NB4 (cell line): ENCODE measurements around the gene CIT.

Experiments
- DNase-seq: peaks from one replicate; pipeline ENCODE4 v3.0.0; 2010; ENCODE audit warnings: low read depth
- H3K4me3 ChIP-seq: one replicate; pipeline ENCODE4 v1.5.1; 2011; ENCODE audit warnings: mild to moderate bottlenecking, low read depth, low read length, moderate library complexity
- CTCF ChIP-seq: IDR thresholded peaks from one replicate; pipeline ENCODE4 v1.5.1; 2012; ENCODE audit warnings: low read depth, low read length
- MAX ChIP-seq: IDR thresholded peaks from 2 replicates; pipeline ENCODE4 v1.6.1; 2011; ENCODE audit warnings: low read depth, low read length
- MYC ChIP-seq: IDR thresholded peaks from 2 replicates; pipeline ENCODE4 v1.6.1; 2011; ENCODE audit warnings: low read depth, low read length
- POLR2A ChIP-seq: IDR thresholded peaks from 2 replicates; pipeline ENCODE4 v1.6.1; 2011; ENCODE audit warnings: mild to moderate bottlenecking; ENCODE audit not compliant: insufficient read length; ENCODE audit errors: extremely low read depth

CIT gene

GRCh38 chr12:119718141-119718540, 159.0 kb downstream of the CIT start:
- no peak for DNase-seq
- H3K4me3 ChIP-seq = no peak overlapping the region
- TF ChIP-seq POLR2A = no peak
- no peak for TF ChIP-seq CTCF
- TF ChIP-seq MYC = no peak
- no peak for TF ChIP-seq MAX

- TF ChIP-seq CTCF = no peak
- no peak for TF ChIP-seq MAX
- TF ChIP-seq MYC = no peak
- no peak for DNase-seq
Observed at GRCh38 chr12:119715268-119715620, 161.9 kb downstream of the CIT start.

GRCh38 chr12:119714614-119715267, 162.4 kb downstream of the CIT start:
- no peak overlapping the region for H3K4me3 ChIP-seq
- no peak for DNase-seq
- TF ChIP-seq CTCF (no peak), MYC (no peak), MAX (no peak), POLR2A (no peak)

More at GRCh38 chr12:119715268-119715620, 161.9 kb downstream of the CIT start:
- H3K4me3 ChIP-seq = no peak overlapping the region

GRCh38 chr12:119713551-119714031, 163.5 kb downstream of the CIT start:
- TF ChIP-seq MYC = no peak
- TF ChIP-seq POLR2A = no peak
- no peak for TF ChIP-seq MAX
- TF ChIP-seq CTCF = no peak
- H3K4me3 ChIP-seq = no peak overlapping the region
- DNase-seq = no peak

- DNase-seq = no peak
- no peak for TF ChIP-seq POLR2A
- no peak for TF ChIP-seq MAX
- no peak for TF ChIP-seq CTCF
- no peak for TF ChIP-seq MYC
- H3K4me3 ChIP-seq = no peak overlapping the region
Observed at GRCh38 chr12:119712721-119713120, 164.4 kb downstream of the CIT start.
